ENCODE results near the gene NBAS.
"Not testable (repeated sequence)": the region's sequence is repeated elsewhere in the genome, so short reads cannot be mapped to it uniquely, and the experiment has no call there.

The NBAS gene

DNA sequence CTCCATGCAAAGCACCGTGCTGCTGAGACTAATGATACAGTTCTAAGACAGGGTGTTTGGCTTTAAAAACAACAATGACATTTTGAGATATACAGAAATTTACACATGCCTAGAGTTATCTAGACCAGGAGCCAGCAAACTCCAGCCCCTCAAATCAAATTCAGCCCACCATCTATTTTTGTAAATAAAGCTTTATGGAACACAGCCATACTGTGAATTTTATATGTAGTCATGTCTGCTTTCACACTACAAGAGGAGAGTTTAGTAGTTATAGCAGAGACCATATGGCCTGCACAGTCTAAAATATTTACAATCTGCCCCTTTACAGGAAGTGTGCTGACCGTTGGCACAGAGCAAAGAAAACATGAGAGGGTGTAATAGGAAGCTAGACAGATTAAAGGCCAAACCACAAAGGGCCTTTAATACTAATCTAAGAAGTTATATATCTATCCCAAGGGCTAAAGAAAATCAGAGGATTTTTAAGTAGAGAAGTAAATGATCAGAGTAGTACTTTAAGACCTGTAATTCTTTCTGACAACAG is 39.4 kb downstream of the NBAS start:
- TF ChIP-seq MAX (IDR thresholded peaks at IDR 0.05; ENCODE audit: low read depth, low read length) (no peak), POLR2A (IDR thresholded peaks at IDR 0.05; ENCODE audit: extremely low read depth, insufficient read length) (no peak), MYC (IDR thresholded peaks at IDR 0.05; ENCODE audit: low read depth, low read length) (no peak)
- TF ChIP-seq, protein P1, sequence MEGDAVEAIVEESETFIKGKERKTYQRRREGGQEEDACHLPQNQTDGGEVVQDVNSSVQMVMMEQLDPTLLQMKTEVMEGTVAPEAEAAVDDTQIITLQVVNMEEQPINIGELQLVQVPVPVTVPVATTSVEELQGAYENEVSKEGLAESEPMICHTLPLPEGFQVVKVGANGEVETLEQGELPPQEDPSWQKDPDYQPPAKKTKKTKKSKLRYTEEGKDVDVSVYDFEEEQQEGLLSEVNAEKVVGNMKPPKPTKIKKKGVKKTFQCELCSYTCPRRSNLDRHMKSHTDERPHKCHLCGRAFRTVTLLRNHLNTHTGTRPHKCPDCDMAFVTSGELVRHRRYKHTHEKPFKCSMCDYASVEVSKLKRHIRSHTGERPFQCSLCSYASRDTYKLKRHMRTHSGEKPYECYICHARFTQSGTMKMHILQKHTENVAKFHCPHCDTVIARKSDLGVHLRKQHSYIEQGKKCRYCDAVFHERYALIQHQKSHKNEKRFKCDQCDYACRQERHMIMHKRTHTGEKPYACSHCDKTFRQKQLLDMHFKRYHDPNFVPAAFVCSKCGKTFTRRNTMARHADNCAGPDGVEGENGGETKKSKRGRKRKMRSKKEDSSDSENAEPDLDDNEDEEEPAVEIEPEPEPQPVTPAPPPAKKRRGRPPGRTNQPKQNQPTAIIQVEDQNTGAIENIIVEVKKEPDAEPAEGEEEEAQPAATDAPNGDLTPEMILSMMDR (IDR thresholded peaks at IDR 0.05; ENCODE audit: low read depth, low read length), result no peak
- no peak overlapping the region for H3K4me3 ChIP-seq (ENCODE audit: low read depth, low read length)
- DNase-seq (ENCODE audit: low read depth), result peak; percentile 8

DNA sequence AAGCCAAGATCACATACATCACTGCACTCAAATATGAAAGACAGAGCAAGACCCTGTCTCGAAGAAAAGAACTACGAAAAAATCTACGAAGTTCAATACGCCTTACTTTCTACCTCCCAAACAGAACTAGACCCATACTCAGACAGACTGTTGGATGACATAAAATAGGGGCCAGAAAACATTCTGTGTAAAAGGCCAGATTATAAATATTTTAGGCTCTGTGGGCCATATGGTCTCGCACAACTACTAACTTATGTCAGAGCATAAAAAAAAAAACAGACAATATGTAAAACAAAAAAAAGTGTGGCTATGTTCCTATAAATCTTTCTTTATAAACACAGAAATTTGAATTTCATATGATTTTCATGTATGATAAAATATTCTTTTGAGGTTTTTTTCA is 40.8 kb downstream of the NBAS start:
- no peak for DNase-seq (ENCODE audit: low read depth)
- H3K4me3 ChIP-seq (ENCODE audit: low read depth, low read length), result no peak overlapping the region
- TF ChIP-seq, protein P1 (IDR thresholded peaks at IDR 0.05; ENCODE audit: low read depth, low read length), result no peak
- no peak for TF ChIP-seq POLR2A (IDR thresholded peaks at IDR 0.05; ENCODE audit: extremely low read depth, insufficient read length)

- not testable (repeated sequence) for H3K4me3 ChIP-seq (ENCODE audit: low read depth, low read length)
Measured at GRCh38 chr2:15518759-15519158, 42.4 kb downstream of the NBAS start.

DNA sequence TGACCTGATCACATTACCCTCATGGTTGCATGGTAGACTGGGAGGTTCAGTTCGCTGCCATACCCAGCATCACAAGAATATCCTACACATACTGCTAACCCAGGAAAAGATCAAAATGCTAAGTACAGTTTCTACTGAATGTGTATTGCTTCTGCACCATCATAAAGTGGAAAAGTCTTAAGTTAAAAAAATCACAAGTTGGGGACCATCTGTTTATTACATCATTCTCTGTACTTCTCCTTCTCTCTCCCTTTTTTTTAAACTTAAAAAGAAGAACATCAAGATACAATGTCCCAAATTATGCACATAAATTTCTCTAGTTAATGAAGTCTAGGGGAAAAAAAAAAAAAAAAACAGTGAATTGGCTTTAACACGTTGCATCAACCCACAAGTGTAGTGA is 43.3 kb downstream of the NBAS start:
- TF ChIP-seq MAX (IDR thresholded peaks at IDR 0.05; ENCODE audit: low read depth, low read length), result no peak
- DNase-seq (ENCODE audit: low read depth), result no peak
- no peak overlapping the region for H3K4me3 ChIP-seq (ENCODE audit: low read depth, low read length)

More at GRCh38 chr2:15518759-15519158, 42.4 kb downstream of the NBAS start:
- DNase-seq (ENCODE audit: low read depth), result not testable (repeated sequence)

DNA sequence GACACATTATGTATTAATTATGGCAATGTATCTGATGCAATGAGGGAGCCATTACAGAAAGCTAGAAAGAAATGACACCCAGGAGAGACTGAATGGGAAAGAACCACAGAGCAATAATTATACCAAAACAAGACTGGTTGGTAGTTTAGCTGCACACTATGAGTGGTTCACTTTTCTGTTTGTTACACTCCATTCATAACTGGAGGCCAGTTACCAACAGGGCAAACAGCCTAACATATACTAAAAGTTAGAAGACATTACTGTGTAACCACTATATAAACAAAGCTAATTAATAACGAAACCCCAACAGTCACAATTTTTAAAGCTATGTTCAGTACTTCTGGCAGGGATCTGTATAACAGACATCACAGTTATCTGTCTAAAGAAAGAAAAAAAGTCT is 49.4 kb downstream of the NBAS start:
- DNase-seq (ENCODE audit: low read depth), result no peak
- no peak overlapping the region for H3K4me3 ChIP-seq (ENCODE audit: low read depth, low read length)
- TF ChIP-seq MYC (IDR thresholded peaks at IDR 0.05; ENCODE audit: low read depth, low read length) (no peak), POLR2A (IDR thresholded peaks at IDR 0.05; ENCODE audit: extremely low read depth, insufficient read length) (no peak), MAX (IDR thresholded peaks at IDR 0.05; ENCODE audit: low read depth, low read length) (no peak)
- TF ChIP-seq, protein P1 (IDR thresholded peaks at IDR 0.05; ENCODE audit: low read depth, low read length), result no peak

DNA sequence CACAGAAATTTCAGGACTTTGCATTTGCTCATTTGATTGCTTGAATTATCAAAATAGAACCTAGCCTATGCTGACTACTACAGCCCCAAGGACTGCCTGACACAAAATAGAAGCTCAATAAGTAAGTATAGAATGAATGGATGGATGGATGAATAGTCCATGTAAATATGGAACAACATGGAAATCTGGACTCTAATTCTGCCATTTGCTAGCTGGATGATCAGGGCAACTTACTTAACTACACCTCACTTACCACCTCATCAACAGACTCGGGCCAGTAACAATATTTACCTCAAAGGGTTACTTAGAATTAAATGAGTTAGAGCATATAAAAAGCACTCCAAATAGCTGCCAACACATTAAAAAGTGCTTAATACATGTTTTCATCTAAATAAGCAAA is 50.6 kb downstream of the NBAS start:
- H3K4me3 ChIP-seq (ENCODE audit: low read depth, low read length), result no peak overlapping the region
- DNase-seq (ENCODE audit: low read depth), result no peak
- TF ChIP-seq MYC (IDR thresholded peaks at IDR 0.05; ENCODE audit: low read depth, low read length), result no peak
- no peak for TF ChIP-seq MAX (IDR thresholded peaks at IDR 0.05; ENCODE audit: low read depth, low read length)
- TF ChIP-seq POLR2A (IDR thresholded peaks at IDR 0.05; ENCODE audit: extremely low read depth, insufficient read length), result no peak
- TF ChIP-seq, protein P1 (IDR thresholded peaks at IDR 0.05; ENCODE audit: low read depth, low read length), result no peak

- TF ChIP-seq MAX (IDR thresholded peaks at IDR 0.05; ENCODE audit: low read depth, low read length) (no peak), POLR2A (IDR thresholded peaks at IDR 0.05; ENCODE audit: extremely low read depth, insufficient read length) (no peak), MYC (IDR thresholded peaks at IDR 0.05; ENCODE audit: low read depth, low read length) (no peak)
- TF ChIP-seq, protein P1 (IDR thresholded peaks at IDR 0.05; ENCODE audit: low read depth, low read length), result no peak
- DNase-seq (ENCODE audit: low read depth), result no peak
- no peak overlapping the region for H3K4me3 ChIP-seq (ENCODE audit: low read depth, low read length)
Measured at GRCh38 chr2:15510131-15510530, 51.0 kb downstream of the NBAS start.
